RPMI8226 (cell line): ENCODE data around the gene PHLDB1.
A peak's percentile ranks its signal among the peaks of the same experiment; 100 is the strongest.

Experiments used
- DNase-seq: peaks from one replicate; pipeline ENCODE4 v3.0.0-alpha.2; 2015

PHLDB1 gene

DNA sequence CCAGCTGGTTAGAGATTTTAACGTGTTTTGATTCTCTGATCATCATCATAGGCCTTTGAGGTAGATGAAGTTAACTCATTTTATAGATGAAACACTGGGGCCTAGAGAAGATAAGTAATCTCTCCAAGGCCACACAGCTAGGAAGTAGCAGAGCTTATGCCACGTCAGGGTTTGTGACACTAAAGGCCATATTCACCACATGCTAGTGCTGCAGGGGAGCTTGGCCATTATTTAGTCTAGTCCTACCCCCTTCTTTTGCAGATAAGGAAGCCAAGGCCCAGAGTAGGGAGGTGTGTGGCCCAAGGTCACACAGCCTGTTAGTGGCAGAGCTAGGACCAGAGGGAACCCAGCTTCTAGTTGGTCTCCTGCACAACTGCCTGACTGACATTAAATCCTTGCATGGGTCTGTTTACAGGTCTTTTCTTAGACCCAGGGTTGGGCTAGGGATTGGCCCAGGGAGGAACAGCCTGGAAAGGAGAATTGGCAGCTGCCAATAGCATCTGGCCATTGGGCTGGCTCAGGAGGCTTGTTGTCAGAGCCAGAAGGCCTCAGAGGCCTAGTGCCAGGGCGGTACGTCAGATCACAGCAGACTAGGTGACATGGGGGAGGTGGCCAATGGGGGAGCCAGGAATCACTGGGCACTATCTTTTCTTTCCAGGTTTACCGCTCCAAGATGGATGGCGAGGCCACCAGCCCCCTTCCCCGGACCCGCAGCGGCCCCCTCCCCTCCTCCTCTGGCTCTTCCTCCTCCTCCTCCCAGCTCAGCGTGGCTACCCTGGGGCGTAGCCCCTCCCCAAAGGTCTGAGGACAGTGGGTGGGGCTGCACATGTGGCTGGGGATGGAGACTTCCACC lies 36.0 kb downstream of the PHLDB1 start:
- no peak for DNase-seq

- DNase-seq = no peak
Measured at GRCh38 chr11:118643995-118644345, 36.6 kb downstream of the PHLDB1 start.

GRCh38 chr11:118644496-118644895 lies 37.1 kb downstream of the PHLDB1 start:
- no peak for DNase-seq

GRCh38 chr11:118645066-118645715 lies 37.8 kb downstream of the PHLDB1 start:
- DNase-seq = no peak

DNA sequence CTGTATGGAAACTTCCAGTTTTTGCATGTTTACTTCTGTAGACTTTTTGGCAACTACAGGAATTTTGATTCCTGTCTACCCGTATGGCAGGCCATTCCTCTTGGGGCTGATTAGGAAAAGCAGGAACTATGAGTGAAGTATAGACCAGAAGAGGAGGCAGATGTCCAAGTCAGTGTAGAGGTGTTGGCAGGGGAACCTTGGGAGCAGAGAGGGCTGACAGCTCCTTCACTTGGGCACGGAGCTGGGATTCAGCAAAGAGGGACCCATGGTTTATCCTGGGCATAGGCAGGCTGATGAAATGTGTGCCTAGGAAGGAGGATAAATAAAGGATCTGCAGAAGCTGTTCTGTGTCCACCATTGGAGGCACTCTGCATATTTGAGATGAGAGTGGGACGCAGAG lies 39.0 kb downstream of the PHLDB1 start:
- DNase-seq = no peak

- no peak for DNase-seq
Measured at GRCh38 chr11:118648291-118648690, 40.9 kb downstream of the PHLDB1 start.

- DNase-seq = no peak
Measured at GRCh38 chr11:118649941-118650340, 42.5 kb downstream of the PHLDB1 start.

DNA sequence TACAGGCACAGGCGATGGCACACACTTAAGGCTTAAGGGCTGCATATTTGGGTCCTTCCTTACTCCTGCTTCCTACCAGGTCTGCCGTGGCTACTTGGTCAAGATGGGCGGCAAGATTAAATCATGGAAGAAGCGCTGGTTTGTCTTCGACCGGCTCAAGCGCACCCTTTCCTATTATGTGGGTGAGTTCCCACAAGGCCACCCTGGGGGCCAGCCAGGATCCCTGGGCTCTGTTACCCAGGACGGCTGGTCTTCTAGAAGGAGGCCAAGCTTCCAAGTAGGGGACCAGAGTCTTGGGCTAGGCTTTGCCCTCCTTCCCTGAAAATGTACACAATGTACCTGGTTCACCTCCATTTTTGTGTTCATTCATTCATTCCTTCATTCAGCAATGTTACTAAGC lies 43.0 kb downstream of the PHLDB1 start:
- DNase-seq = no peak

GRCh38 chr11:118651820-118652219 lies 44.4 kb downstream of the PHLDB1 start:
- DNase-seq = no peak

GRCh38 chr11:118652681-118653181 lies 45.3 kb downstream of the PHLDB1 start:
- DNase-seq = peak; percentile 73

GRCh38 chr11:118653684-118654390 lies 46.4 kb downstream of the PHLDB1 start:
- no peak for DNase-seq

GRCh38 chr11:118655486-118656190 lies 48.2 kb downstream of the PHLDB1 start:
- DNase-seq = no peak

GRCh38 chr11:118656563-118657165 lies 49.2 kb downstream of the PHLDB1 start:
- no peak for DNase-seq

DNA sequence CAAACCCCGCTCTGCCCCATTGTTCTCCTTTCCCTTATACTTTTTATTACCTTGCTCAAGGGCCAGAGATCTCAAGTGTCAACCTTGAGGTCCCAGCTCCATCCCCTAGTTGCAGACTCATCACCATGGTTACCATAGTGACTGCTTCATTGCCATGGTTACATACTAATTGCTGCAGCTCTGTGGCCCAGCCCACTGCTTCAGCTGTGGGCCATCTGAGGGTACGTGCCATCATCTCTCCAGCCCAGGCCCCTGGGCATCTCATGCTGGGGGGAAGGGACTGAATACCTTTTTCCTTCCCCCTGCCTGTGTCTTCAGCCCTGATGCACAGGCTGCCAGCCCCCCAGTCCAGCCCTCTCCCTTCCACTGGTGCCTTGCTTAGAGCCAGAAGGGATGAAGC lies 49.8 kb downstream of the PHLDB1 start:
- no peak for DNase-seq

- DNase-seq = no peak
Measured at GRCh38 chr11:118657709-118658428, 50.5 kb downstream of the PHLDB1 start.

DNA sequence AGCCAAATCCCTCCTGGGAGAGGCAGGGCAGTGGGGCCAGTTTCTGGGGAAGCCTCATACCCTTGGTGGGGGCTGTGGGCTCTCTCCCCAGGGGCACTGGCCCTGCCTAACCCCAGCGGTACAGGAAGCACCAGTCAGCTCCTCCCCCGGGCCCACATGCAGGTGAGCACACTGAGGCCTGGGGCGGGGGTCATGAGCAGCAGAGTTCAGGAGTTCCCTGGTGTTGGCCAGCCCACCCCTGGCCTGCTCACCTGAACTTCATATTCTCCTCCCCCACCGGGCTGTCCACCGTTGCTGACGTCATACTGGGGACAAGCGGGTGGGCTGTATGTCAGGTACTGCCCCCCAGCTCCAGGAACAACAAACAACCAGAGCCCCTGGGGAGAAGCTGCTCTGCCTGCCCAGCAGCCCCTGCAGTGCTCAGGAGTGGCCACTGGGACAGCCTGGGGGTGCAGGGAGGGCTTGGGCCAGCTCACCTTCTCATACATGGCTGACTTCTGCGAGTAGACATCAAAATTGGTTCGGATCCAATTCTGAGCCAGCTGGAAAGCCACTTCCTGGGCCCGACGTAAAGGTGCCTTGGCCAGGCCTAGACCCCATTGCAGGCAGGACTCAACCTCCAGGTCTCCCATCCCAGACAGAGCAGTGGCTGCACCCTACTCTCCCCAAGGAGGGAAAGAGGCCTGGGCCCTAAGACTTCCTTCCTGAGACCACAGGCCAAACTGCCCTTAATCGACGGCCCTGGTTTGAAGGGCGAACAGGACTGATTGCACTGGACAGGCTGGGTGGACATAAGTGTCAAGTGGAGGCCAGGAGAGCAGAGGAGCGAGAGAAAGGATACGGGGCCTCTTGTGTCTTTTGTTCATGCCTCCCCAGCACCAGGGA lies 51.3 kb downstream of the PHLDB1 start:
- peak; percentile 43 for DNase-seq

DNA sequence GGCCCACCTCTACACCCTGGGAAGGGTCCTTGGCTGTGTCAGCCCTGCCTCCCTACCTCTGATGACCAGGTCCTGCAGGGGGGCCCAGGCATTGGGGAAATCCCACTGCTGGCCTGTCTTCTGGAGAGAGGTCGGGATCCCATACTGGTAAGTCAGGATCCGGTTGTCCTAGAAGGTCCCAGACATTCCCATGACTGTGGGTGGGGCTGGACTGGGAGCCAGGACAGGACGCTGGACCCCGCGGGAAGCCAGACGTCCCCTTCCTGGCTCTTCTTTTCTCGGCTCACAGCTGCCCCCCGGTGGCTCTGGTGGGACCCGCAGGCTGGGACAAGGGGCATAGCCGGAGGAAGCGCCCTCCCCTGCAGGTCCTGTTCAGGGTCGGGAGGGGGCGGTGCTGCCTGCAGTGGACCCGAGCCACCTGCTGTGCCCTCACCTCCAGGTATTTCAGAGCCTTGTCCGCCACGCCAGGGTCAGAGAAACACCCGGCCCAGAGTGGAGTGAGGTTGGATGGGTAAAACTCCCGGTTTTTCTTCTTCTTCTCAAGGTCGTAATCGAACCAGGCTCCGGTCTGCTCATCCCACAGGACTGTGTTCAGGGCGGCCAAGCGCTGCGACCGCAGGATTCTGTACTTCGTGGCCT lies 52.0 kb downstream of the PHLDB1 start:
- peak; percentile 94 for DNase-seq

DNA sequence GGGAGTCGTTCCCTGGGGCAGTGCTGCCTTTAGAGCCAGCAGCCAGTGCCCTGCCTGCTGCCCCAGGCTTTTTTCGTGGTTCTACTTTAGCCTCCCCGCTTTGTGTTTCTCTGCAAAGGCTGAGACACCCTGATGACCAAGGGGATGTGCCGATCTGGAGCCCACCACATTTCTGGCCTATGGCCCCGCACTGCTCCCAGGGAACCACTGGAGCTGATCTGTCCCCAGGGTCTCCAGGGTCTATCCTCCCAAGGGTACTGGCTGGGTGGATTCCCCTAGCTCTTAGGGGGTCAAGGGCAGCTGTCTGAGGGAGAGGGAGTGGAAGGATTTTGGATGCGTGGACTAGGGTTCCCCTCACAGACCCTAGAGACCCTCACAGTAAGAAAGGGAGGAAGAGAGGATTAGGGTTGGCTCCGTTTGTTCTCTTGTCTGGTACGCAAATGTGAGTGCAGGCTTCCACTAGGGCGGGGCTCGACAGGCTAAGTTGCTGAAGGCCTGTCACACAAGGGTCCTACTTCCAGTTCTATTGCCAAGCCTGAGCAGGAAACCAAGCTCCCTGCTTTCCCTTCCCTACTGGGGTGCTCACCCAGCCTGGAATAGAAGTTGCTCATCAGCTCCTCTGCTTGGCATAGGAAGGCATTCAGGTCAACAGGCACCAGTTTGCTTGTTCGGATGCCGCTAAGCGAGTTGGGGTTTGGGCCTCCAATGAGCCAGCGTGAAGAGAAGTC lies 52.7 kb downstream of the PHLDB1 start:
- no peak for DNase-seq

GRCh38 chr11:118660681-118661424 lies 53.4 kb downstream of the PHLDB1 start:
- peak; percentile 67 for DNase-seq
